ENCODE results near the gene MPP2.
"Not testable (repeated sequence)": the region's sequence is repeated elsewhere in the genome, so short reads cannot be mapped to it uniquely, and the experiment has no call there.

The MPP2 gene

DNA sequence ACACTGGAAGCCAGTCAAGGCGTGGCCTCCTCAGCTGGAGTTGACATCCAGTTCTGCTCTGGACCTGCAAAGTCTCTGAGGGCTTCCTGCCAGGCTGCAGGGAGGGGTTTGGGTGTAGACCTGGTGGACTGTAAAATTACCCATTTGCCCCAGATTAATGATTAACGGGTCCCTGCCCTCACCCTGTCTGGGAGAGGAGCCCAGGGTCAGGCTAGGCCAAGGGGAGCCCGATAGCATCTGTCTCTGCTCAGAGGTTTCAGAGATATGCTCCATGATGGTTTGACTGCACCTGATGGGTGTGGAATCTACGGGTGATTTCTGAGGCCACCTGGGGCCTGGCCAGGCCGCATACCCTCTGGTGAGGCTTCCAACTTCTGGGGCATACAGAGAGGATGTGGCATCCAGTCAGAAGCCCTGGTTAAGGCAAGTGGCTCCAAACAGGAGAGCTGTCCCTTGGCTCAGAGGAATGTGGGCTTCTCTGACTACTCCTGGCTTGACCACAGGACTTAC is 23.8 kb upstream of the MPP2 start:
- DNase-seq (ENCODE audit: low read depth), result no peak
- TF ChIP-seq, protein P1, sequence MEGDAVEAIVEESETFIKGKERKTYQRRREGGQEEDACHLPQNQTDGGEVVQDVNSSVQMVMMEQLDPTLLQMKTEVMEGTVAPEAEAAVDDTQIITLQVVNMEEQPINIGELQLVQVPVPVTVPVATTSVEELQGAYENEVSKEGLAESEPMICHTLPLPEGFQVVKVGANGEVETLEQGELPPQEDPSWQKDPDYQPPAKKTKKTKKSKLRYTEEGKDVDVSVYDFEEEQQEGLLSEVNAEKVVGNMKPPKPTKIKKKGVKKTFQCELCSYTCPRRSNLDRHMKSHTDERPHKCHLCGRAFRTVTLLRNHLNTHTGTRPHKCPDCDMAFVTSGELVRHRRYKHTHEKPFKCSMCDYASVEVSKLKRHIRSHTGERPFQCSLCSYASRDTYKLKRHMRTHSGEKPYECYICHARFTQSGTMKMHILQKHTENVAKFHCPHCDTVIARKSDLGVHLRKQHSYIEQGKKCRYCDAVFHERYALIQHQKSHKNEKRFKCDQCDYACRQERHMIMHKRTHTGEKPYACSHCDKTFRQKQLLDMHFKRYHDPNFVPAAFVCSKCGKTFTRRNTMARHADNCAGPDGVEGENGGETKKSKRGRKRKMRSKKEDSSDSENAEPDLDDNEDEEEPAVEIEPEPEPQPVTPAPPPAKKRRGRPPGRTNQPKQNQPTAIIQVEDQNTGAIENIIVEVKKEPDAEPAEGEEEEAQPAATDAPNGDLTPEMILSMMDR (conservative IDR thresholded peaks at IDR 0.05; ENCODE audit: low read depth, low read length), result no peak
- H3K4me3 ChIP-seq (ENCODE audit: low read length), result no peak overlapping the region

DNA sequence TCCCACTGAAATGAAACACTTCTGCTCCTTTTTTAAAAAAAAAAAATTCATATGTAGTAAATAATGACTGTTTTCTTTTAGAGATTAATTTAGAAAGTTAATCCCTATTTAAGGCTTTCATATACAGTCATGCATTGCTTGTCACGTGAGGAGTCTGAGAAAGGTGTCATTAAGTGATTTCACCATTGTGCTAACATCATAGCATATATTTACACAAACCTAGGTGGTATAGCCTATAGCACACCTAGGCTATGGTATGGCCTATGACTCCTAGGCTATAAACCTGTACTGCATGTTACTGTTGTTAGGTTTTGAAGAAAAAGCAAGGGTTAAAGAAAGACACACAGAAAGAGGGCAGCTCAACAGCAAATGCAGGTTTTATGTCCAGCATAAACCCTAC is 21.3 kb upstream of the MPP2 start:
- TF ChIP-seq, protein P1 (conservative IDR thresholded peaks at IDR 0.05; ENCODE audit: low read depth, low read length), result no peak
- H3K4me3 ChIP-seq (ENCODE audit: low read length), result no peak overlapping the region
- DNase-seq (ENCODE audit: low read depth), result peak; percentile 22

DNA sequence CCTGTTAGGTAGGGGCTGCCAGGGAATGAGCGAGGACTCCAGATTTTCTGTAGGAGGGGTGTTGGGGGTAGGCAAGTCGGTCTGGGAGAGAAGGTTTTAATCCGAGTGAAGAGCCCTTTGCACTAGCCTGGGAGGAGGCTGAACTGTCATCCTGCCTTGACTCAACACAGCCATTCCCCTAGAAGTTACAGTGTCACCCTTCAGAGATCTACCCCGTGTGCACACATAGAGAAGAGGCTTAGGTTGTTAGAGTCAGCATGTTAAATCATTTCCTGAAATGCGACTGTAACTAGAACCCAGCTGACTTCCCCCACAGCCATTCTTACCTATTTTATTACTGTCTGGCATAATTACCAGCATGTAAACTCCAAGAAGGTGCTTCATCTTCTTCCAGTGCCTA is 20.6 kb upstream of the MPP2 start:
- H3K4me3 ChIP-seq (ENCODE audit: low read length); DNase-seq (ENCODE audit: low read depth): not testable (repeated sequence)

DNA sequence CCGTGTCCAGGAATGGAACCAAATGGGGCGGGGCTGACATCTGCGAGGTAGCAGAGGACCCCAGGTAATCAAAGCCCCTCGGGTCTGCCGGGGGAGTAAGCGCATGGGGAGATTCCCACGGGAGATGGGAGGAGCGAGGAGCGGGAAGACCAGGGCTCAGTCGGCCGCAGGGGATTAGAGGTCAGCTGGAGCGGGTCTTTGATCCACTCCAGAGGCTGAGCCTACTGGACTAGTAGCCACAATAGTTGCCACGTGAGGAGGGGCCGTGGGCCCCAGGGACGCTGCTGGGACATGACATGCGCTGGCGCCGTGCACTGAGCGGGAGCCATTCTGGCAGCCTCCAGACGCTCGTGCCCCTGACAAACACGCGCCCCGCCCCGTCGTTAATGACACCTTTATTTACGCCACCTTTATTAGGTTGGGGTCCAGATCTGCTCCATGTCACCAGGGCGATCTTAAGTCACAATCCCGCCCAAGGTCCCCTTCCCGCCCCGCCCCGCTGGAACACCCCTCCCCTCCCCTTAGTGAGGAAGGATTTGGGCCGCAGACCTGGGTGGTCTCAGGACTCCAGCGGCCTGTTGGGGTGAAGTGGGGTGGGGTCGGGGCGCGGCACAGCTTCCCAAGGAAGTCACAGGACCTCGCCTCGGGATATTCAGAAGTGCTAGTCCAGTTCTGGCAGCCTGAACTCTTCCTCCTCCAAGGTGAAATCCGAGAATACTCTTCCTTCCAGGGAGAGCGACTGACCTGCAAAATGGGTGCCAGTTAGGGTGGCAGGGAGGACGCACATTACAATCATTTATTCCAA is 19.9 kb upstream of the MPP2 start:
- no peak for DNase-seq (ENCODE audit: low read depth)
- peak overlapping the region; percentile 22 for H3K4me3 ChIP-seq (ENCODE audit: low read length)

DNA sequence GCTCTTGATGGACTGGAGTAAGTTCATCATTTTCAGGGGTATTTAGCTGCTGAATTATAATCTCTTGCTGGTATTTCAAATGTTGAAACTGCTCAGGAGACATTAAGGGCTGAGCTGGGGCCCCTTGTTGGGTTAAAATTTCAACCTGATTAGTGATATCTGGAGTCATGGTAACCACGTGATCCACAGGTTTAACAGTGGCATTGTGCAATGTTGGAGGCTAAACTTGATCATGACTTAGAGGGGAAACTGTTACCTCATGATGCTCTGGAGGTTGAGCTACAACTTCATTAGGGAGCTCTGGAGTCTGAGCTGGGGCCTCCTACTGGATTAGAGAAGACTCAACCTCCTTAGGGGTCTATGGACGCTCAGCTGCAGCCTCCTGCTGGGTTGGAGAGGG is 17.2 kb upstream of the MPP2 start:
- no peak for DNase-seq (ENCODE audit: low read depth)
- TF ChIP-seq, protein P1 (conservative IDR thresholded peaks at IDR 0.05; ENCODE audit: low read depth, low read length), result no peak
- H3K4me3 ChIP-seq (ENCODE audit: low read length), result no peak overlapping the region

More for the DNA sequence above, 19.9 kb upstream of the MPP2 start:
- TF ChIP-seq, protein P1 (conservative IDR thresholded peaks at IDR 0.05; ENCODE audit: low read depth, low read length), result no peak

DNA sequence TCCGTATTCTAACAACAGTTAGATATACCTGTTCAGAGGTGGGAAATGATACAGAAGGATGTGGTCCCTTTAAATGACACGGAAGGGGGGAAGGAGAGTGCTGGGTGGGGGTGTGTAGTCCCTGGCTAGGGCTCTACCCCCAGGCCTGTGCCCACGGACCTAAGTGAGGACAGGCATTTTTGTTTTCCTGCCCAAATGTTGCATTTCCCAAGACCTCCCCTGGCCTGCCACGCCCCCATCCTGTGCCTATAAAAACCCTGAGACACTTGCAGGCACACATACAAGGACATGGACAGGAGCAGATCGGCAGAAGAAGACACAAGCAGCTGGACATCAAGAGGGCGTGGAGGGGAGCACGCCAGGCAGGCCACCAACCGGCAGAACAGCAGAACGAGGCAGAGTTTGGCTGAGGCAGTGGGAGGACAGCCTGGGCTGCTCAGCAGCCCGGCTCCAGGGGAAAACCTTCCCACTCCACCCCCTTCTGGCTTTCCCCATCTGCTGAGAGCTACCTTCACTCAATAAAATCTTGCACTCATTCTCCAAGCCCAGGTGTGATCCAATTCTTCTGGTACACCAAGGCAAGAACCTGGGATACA is 13.3 kb upstream of the MPP2 start:
- H3K4me3 ChIP-seq (ENCODE audit: low read length), result no peak overlapping the region
- no peak for DNase-seq (ENCODE audit: low read depth)
- TF ChIP-seq, protein P1 (conservative IDR thresholded peaks at IDR 0.05; ENCODE audit: low read depth, low read length), result no peak

DNA sequence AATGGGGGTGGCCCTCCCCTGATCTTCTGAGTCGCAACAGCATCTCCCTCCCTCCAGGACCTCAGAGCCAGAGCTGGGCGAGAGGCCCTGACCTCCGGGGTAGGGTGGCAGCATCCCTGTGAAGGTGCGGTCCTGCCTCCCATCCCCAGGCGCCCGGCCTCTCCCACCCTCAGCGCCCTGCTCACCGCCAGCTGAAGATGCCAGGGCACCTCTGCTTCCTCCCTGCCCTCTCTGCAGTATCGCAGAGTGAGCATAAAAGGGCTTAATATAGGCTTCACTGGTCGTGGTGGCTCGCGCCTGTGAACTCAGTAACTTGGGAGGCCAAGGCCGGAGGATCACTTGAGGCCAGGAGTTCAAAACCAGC is 10.7 kb upstream of the MPP2 start:
- TF ChIP-seq, protein P1 (conservative IDR thresholded peaks at IDR 0.05; ENCODE audit: low read depth, low read length), result no peak
- H3K4me3 ChIP-seq (ENCODE audit: low read length), result no peak overlapping the region
- no peak for DNase-seq (ENCODE audit: low read depth)

Measured in retinal pigment epithelial cell (primary cell).